ENCODE data around the gene VPS13C. TPM values are rescaled to one million over a fixed set of nuclear protein-coding genes. Genes with fewer than 3 reads are reported as not detected.

The VPS13C gene
- total RNA-seq, 1 donor from 2014 or later: 30.2 TPM

GRCh38 chr15:62047282-62047827 lies 12.9 kb downstream of the VPS13C start:
- no peak for DNase-seq (ENCODE audit: low read depth)
- TF ChIP-seq CTCF (conservative IDR thresholded peaks at IDR 0.05; ENCODE audit: low read depth, low read length): no peak
- no peak overlapping the region for H3K4me3 ChIP-seq (ENCODE audit: low read depth, low read length)

DNA sequence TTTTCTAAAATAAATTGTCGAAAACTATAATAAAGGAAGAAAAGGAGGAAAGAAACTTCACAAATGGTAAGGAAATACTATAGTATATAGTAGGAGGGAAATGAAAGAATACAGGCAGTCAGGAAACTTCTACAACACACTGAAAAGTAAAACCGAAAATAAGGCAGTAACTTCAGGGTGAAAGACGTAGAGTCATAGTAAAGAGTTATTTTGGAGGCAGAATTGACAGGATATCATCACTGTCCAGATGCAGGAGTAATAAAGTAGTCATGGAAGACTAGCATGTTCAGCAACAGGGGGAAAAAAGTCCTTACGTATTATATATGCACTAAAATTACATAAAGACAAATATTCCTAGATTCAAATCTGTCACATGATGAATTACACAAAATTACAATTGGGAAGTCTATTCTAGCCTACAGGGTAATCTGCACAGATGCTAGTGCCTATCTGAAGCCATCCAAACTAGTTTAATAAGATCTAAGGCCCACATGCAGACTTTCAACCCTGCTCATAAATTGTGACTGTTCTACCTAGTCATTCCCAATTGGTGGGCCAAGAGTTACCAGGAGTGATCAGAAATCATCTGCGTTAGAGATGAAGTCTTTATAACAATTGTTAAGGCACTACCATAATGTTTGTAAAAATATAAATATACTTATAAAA lies 14.0 kb downstream of the VPS13C start:
- no peak for TF ChIP-seq CTCF (conservative IDR thresholded peaks at IDR 0.05; ENCODE audit: low read depth, low read length)
- no peak for DNase-seq (ENCODE audit: low read depth)
- no peak overlapping the region for H3K4me3 ChIP-seq (ENCODE audit: low read depth, low read length)

DNA sequence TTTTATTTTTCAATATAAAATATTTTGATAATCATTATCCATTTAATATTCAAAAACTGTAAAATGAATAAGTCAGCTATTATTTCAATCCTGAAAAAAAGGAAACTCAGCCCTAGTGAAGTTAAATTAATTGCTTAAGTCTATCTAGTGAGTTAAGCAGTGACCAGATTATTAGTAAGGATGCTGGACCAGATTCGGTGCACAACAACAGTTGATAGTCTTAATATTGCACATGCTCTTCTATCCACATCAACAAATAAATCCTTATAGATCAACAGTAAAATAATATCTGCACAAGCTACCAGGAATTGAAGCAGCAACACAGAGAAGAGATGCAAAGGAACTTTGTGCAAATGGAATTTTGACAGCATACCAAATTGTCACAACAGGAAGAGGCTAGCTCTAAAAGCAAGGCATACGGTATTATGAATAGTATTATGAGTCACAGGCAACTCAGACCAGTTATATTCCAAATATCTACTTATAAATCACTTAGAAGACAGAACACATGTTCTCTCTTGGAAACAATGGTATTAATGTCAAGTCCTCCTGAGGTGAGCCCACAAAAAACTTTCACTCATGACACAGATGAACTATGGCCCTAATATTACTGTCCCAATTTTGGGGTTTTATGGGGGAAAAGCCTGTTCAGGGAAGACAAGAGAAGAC lies 24.9 kb downstream of the VPS13C start:
- no peak for TF ChIP-seq CTCF (conservative IDR thresholded peaks at IDR 0.05; ENCODE audit: low read depth, low read length)
- no peak overlapping the region for H3K4me3 ChIP-seq (ENCODE audit: low read depth, low read length)
- no peak for DNase-seq (ENCODE audit: low read depth)

- no peak for TF ChIP-seq CTCF (conservative IDR thresholded peaks at IDR 0.05; ENCODE audit: low read depth, low read length)
These were observed 32.3 kb downstream of the VPS13C start for GRCh38 chr15:62027916-62028315.

GRCh38 chr15:62027263-62027565 lies 33.0 kb downstream of the VPS13C start:
- no peak overlapping the region for H3K4me3 ChIP-seq (ENCODE audit: low read depth, low read length)
- no peak for DNase-seq (ENCODE audit: low read depth)
- no peak for TF ChIP-seq CTCF (conservative IDR thresholded peaks at IDR 0.05; ENCODE audit: low read depth, low read length)

More at GRCh38 chr15:62027916-62028315, 32.3 kb downstream of the VPS13C start:
- no peak for DNase-seq (ENCODE audit: low read depth)
- no peak overlapping the region for H3K4me3 ChIP-seq (ENCODE audit: low read depth, low read length)

DNA sequence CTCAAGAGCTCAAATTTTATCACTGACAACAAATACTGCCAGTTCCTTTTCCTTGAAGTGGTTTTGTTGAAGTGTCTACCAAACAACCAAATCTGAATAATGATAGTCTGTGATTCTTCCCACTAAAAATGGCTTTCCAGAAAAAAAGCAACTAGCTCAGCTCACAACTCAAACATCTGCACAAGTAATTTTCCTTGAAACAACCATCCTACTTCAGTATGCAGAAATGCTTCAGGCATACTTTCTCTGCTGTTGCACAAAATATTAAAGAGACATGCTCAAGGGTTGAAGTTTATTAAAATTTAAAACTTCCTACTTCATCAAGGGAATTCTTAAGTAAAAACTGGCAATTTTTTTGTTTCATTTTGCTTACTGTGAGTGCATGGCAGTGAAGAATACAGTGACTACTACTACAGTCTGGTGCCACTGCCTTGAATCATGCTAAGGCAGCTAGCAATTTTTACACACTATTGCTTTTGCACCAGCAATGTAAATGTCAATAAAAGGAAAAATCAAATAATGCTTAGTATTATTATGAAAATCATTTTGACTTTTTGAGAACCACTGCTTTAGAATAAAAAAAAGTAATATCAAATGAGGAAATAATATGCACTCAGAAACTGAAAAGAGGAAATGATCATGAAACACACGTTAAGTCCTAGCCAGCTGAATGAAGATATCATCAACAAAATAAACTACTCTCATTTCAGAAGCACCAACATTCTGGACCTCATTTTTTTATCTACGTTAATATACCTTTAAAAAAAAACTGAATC lies 33.6 kb downstream of the VPS13C start:
- no peak for DNase-seq (ENCODE audit: low read depth)
- no peak overlapping the region for H3K4me3 ChIP-seq (ENCODE audit: low read depth, low read length)
- TF ChIP-seq CTCF (conservative IDR thresholded peaks at IDR 0.05; ENCODE audit: low read depth, low read length): no peak
